ENCODE measurements around the gene GOLGA2. TPM values are rescaled to one million over a fixed set of nuclear protein-coding genes. Genes with fewer than 3 reads are reported as not detected.

The GOLGA2 gene
- total RNA-seq, 2 donors from 2014 or later = 88.6 to 92.2 TPM

DNA sequence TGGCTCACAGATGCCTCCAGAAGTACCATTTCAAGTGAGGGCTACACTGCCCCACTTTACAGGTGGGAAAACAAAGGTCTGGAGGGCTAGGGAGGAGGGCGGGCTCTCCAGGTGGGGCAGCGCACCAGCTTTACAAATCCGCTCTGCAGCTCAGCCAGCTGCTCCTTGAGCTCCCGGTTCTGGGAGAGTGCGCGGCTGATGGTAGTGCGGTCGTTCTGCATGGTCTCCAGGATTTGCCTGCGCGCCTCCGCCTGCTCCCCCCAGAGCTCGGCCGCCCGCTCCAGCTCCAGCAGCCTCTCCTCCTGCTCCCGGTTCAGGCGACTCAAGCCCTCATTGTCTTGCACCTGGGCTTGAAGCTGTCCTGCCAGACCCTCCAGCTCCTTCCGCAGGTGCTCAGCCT lies 15.5 kb downstream of the GOLGA2 start:
- intact Hi-C loops (cut with DNase I) = no loop called here
- Histone ChIP-seq H3K27ac (no peak overlapping the region), H3K27me3 (no peaks in the 10 kb centered on the region), H3K4me3 (no peak overlapping the region), H3K9ac (ENCODE audit: low read depth in 2 of 2, low read length in 2 of 2) (no peak overlapping the region), H3K36me3 (peaks cover 28% of the 10 kb centered on the region), H3K4me1 (no peaks in the 10 kb centered on the region), H3K9me3 (no peaks in the 10 kb centered on the region)
- DNase-seq = no peak
- TF ChIP-seq, protein P1, sequence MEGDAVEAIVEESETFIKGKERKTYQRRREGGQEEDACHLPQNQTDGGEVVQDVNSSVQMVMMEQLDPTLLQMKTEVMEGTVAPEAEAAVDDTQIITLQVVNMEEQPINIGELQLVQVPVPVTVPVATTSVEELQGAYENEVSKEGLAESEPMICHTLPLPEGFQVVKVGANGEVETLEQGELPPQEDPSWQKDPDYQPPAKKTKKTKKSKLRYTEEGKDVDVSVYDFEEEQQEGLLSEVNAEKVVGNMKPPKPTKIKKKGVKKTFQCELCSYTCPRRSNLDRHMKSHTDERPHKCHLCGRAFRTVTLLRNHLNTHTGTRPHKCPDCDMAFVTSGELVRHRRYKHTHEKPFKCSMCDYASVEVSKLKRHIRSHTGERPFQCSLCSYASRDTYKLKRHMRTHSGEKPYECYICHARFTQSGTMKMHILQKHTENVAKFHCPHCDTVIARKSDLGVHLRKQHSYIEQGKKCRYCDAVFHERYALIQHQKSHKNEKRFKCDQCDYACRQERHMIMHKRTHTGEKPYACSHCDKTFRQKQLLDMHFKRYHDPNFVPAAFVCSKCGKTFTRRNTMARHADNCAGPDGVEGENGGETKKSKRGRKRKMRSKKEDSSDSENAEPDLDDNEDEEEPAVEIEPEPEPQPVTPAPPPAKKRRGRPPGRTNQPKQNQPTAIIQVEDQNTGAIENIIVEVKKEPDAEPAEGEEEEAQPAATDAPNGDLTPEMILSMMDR (IDR thresholded peaks at IDR 0.05) = no peak

DNA sequence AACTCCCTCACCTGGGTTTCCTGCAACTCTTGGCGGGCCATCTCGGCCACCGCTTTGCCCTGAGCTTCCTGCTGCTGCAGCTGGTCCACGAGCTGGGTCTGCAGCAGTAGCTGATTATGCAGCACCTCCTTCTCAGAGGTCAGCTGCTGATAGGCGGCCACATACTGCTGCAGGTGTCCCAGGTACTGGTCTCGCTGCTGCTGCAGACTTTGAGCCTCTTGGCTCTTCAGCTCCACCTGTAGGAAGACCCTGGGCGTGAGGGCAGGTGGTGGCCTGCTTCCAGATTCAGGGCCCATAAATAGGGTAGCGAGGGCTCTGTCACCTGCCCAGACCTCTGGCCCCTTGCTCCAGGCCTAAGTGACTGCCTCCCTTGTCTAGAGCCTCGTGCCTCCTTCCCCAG lies 16.7 kb downstream of the GOLGA2 start:
- Histone ChIP-seq H3K9ac (ENCODE audit: low read depth in 2 of 2, low read length in 2 of 2) (no peak overlapping the region), H3K27me3 (no peaks in the 10 kb centered on the region), H3K9me3 (no peaks in the 10 kb centered on the region), H3K27ac (no peak overlapping the region), H3K4me3 (no peak overlapping the region), H3K4me1 (no peaks in the 10 kb centered on the region), H3K36me3 (peaks cover 28% of the 10 kb centered on the region)
- TF ChIP-seq, protein P1 (IDR thresholded peaks at IDR 0.05) = no peak
- DNase-seq = no peak
- intact Hi-C loops (cut with DNase I) = no loop called here

DNA sequence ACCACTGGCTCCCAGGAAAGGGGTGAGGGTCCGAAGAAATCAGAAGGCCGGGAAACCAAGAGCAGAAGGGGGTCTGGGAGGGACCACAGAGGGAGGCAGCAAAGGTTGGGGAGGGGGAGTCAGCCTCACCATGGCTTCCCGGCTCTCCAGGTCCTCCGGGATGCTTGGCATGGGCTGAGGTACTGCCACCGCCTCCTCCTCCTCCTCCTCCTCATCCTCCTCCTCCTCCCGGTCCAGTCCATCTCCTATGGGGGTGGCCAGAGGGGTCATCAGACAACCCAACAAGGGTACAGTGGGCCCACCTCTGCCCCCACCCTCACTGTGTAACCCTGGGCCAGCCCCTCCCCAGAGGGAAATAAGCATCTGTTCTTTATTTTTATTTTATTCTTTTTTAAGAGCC lies 17.5 kb downstream of the GOLGA2 start:
- intact Hi-C loops (cut with DNase I) = no loop called here
- peaks cover 28% of the 10 kb centered on the region for H3K36me3 ChIP-seq
- no peaks in the 10 kb centered on the region for H3K9me3 ChIP-seq
- no peak overlapping the region for H3K4me3 ChIP-seq
- H3K27ac ChIP-seq = no peak overlapping the region
- no peak overlapping the region for H3K9ac ChIP-seq (ENCODE audit: low read depth in 2 of 2, low read length in 2 of 2)
- DNase-seq = no peak
- no peaks in the 10 kb centered on the region for H3K27me3 ChIP-seq
- H3K4me1 ChIP-seq = no peaks in the 10 kb centered on the region
- TF ChIP-seq, protein P1 (IDR thresholded peaks at IDR 0.05) = no peak

DNA sequence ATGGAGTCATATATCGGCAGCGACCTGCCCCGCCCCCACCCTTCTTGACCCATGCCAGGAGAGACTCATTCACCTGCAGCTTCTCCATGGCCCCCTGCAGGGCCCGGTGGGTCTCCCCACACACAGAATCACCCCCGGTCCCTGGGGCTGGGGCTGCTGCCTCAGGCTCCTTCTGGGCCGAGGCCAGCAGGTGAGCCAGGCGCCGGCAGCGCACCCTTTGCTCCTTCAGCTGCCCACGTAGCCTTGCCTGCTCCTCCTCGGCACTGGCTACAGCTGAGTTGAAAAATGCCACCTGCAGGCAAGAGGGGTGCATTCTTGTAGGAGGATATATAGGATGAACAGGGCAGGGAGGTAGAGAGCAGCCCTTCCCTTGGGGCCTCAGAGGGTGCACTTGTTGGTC lies 17.9 kb downstream of the GOLGA2 start:
- Histone ChIP-seq H3K36me3 (peaks cover 28% of the 10 kb centered on the region), H3K4me3 (no peak overlapping the region), H3K4me1 (no peaks in the 10 kb centered on the region), H3K27ac (no peak overlapping the region), H3K9ac (ENCODE audit: low read depth in 2 of 2, low read length in 2 of 2) (no peak overlapping the region), H3K27me3 (no peaks in the 10 kb centered on the region), H3K9me3 (no peaks in the 10 kb centered on the region)
- intact Hi-C loops (cut with DNase I) = no loop called here
- no peak for DNase-seq
- TF ChIP-seq, protein P1 (IDR thresholded peaks at IDR 0.05) = no peak

DNA sequence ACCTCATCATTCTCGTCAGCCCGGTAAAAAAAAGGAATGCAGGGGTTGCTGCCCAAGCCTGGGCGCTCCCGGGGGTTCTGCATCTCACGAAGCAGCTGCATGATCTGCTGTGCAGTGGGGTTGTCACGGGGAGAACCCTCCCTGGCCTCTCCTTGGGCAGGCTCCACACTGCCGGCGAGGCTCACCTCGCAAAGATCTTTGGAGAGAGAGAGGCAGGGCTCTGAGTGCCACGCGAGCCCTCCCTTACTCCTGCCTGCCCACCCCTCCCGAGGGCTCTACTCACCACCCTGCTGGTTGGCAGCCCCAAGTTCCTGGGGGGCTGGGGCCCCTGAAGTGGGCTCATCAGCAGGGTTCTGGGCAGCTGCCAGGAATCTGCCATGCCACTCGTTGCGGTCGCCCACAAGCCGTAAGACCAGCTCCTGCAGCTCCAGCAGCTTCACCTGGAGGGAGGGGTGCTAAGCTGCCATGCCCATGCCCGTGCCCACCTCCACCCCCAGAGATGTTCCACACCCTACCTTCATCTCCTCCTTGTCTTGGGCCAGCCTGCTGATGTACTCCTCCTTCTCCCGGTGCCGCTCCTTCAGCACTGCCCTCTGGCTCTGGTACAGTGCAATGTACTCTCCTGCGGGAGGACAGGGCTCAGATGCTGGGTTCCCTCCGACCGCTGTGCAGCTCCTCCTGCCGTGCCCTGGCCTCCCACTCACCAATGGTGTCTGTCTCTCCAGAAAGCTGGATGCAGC lies 18.6 kb downstream of the GOLGA2 start:
- H3K27ac ChIP-seq = no peak overlapping the region
- intact Hi-C loops (cut with DNase I) = no loop called here
- no peak overlapping the region for H3K4me3 ChIP-seq
- TF ChIP-seq, protein P1 (IDR thresholded peaks at IDR 0.05) = no peak
- peaks cover 23% of the 10 kb centered on the region for H3K36me3 ChIP-seq
- DNase-seq = no peak
- H3K9me3 ChIP-seq = no peaks in the 10 kb centered on the region
- H3K9ac ChIP-seq (ENCODE audit: low read depth in 2 of 2, low read length in 2 of 2) = no peak overlapping the region
- no peaks in the 10 kb centered on the region for H3K4me1 ChIP-seq
- no peaks in the 10 kb centered on the region for H3K27me3 ChIP-seq
